IPS DF 6.9 (cell line): ENCODE measurements around the gene PNPLA8.
"Not testable (repeated sequence)": the region's sequence is repeated elsewhere in the genome, so short reads cannot be mapped to it uniquely, and the experiment has no call there.

Experiments
- DNase-seq: peaks from one replicate; pipeline ENCODE4 v3.0.0-alpha.2; 2013; ENCODE audit warnings: low read depth, low spot score
- H3K27ac ChIP-seq: one replicate; pipeline ENCODE4 v1.5.1; 2013; ENCODE audit warnings: low read length, control low read depth
- H3K27me3 ChIP-seq: 2 replicates; pipeline ENCODE4 v1.6.1; 2013; ENCODE audit warnings: mild to moderate bottlenecking, low read length; ENCODE audit not compliant: control insufficient read depth, insufficient read depth
- H3K36me3 ChIP-seq: 2 replicates; pipeline ENCODE4 v1.6.1; 2013; ENCODE audit warnings: low read length; ENCODE audit not compliant: control insufficient read depth, insufficient read depth
- H3K4me1 ChIP-seq: 2 replicates; pipeline ENCODE4 v1.6.1; 2013; ENCODE audit warnings: low read length; ENCODE audit not compliant: control insufficient read depth, insufficient read depth
- H3K4me3 ChIP-seq: 2 replicates; pipeline ENCODE4 v1.5.1; 2013; ENCODE audit warnings: mild to moderate bottlenecking, low read length
- H3K9me3 ChIP-seq: 2 replicates; pipeline ENCODE4 v1.6.1; 2013; ENCODE audit warnings: low read length, inconsistent platforms; ENCODE audit not compliant: control insufficient read depth, insufficient read depth
- WGBS: extraction: QIAGEN DNeasy Blood & Tissue Kit; methylation state at CpG from one replicate; pipeline ENCODE4 v1.1.7; 2013; ENCODE audit warnings: mixed read lengths, missing lambda C conversion rate; ENCODE audit not compliant: insufficient read length, insufficient coverage; 5-methylcytosine and 5-hydroxymethylcytosine counted together

The PNPLA8 gene

DNA sequence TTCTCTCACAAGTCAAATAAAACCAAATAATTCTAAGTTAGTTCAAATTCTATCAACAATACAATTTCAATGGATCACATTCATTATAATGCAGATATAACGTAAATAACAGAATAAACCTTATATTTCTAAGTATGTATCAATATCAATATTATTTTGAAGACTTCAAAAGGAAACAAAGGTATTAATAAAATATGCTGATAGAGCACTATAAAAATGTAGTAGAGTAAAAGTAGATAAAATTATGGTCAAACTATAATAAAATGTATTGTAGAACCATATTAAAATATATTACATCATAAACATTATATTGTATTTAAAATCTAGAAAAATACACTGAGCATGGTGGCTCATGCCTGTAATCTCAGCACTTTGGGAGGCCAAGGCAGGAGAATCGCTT, 46.2 kb downstream of the PNPLA8 start:
- no peak overlapping the region for H3K4me3 ChIP-seq
- H3K27ac ChIP-seq = no peak overlapping the region
- DNase-seq = no peak
- no CpG with 5 or more reads among the region's 2 CpGs for WGBS
- H3K9me3 ChIP-seq = no peaks in the 10 kb centered on the region
- H3K4me1 ChIP-seq = no peaks in the 10 kb centered on the region
- H3K27me3 ChIP-seq = no peaks in the 10 kb centered on the region
- no peaks in the 10 kb centered on the region; the same call in 1 of the 2 replicates for H3K36me3 ChIP-seq

- H3K27ac ChIP-seq = no peak overlapping the region
- no peak overlapping the region for H3K4me3 ChIP-seq
- WGBS = no CpG with 5 or more reads among the region's 5 CpGs
- DNase-seq = no peak
- no peaks in the 10 kb centered on the region for H3K9me3 ChIP-seq
- no peaks in the 10 kb centered on the region; the same call in 1 of the 2 replicates for H3K36me3 ChIP-seq
- H3K27me3 ChIP-seq = no peaks in the 10 kb centered on the region
- H3K4me1 ChIP-seq = no peaks in the 10 kb centered on the region
Measured at GRCh38 chr7:108479118-108479517, 46.8 kb downstream of the PNPLA8 start.

DNA sequence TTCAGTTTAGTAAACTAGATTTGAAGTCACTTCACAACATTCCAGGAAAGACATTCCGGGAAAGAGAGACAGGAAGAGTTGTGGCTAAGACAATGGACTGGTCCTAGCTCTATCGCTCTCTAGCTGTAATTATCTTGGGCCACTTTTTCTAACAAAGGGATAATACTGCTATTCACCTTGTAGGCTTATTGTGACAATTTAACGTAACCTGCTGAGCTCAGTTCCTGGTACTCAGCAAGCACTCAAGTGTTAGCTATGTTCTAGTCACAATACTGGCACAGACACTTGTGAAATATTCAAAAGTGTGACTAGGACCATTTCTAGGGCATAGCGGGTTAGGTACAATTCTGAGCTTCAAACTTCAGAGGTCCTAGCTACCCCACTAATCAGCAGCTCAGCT, 57.7 kb downstream of the PNPLA8 start:
- no peak overlapping the region for H3K27ac ChIP-seq
- DNase-seq = no peak
- no CpG with 5 or more reads among the region's 4 CpGs for WGBS
- no peak overlapping the region for H3K4me3 ChIP-seq
- H3K4me1 ChIP-seq = 0 out of 2 replicates have a peak, but pooled peaks cover 1% of the 10 kb centered on the region
- H3K36me3 ChIP-seq = no peaks in the 10 kb centered on the region
- no peaks in the 10 kb centered on the region for H3K9me3 ChIP-seq
- H3K27me3 ChIP-seq = no peaks in the 10 kb centered on the region

- DNase-seq = no peak
- H3K4me3 ChIP-seq = no peak overlapping the region
- no peak overlapping the region for H3K27ac ChIP-seq
- H3K27me3 ChIP-seq = no peaks in the 10 kb centered on the region
- WGBS = no CpG with 5 or more reads among the region's 2 CpGs
- H3K9me3 ChIP-seq = no peaks in the 10 kb centered on the region
- no peaks in the 10 kb centered on the region for H3K36me3 ChIP-seq
- 0 out of 2 replicates have a peak, but pooled peaks cover 1% of the 10 kb centered on the region for H3K4me1 ChIP-seq
Measured at GRCh38 chr7:108467391-108467790, 58.5 kb downstream of the PNPLA8 start.

DNA sequence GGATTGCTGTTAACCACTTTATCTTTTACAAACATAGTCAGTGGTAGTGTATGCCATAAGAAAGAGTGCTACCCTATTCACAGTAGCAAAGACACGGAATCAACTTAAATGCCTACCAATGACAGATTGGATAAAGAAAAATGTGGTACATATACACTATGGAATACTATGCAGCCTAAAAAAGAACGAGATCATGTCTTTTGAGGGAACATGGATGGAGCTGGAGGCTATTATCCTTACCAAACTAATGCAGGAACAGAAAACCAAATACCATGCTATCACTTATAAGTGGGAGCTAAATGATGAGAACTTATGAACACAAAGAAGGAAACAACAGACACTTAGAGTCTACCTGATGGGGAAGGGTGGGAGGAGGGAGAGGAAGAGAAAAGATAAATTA, 59.6 kb downstream of the PNPLA8 start:
- H3K27me3 ChIP-seq, DNase-seq, H3K9me3 ChIP-seq, H3K36me3 ChIP-seq, H3K4me1 ChIP-seq, H3K4me3 ChIP-seq, H3K27ac ChIP-seq: not testable (repeated sequence)
- WGBS = no CpG with 5 or more reads among the region's 2 CpGs

- no peaks in the 10 kb centered on the region for H3K27me3 ChIP-seq
- no peak overlapping the region for H3K4me3 ChIP-seq
- 0 out of 2 replicates have a peak, but pooled peaks cover 1% of the 10 kb centered on the region for H3K4me1 ChIP-seq
- DNase-seq = no peak
- no peaks in the 10 kb centered on the region for H3K36me3 ChIP-seq
- no CpG with 5 or more reads among the region's 2 CpGs for WGBS
- H3K9me3 ChIP-seq = no peaks in the 10 kb centered on the region
- no peak overlapping the region for H3K27ac ChIP-seq
Measured at GRCh38 chr7:108464743-108465142, 61.2 kb downstream of the PNPLA8 start.

- no CpG with 5 or more reads among the region's 2 CpGs for WGBS
- no peaks in the 10 kb centered on the region for H3K9me3 ChIP-seq
- no peak overlapping the region for H3K27ac ChIP-seq
- H3K4me1 ChIP-seq = 0 out of 2 replicates have a peak, but pooled peaks cover 1% of the 10 kb centered on the region
- no peaks in the 10 kb centered on the region for H3K27me3 ChIP-seq
- H3K36me3 ChIP-seq = no peaks in the 10 kb centered on the region
- no peak overlapping the region for H3K4me3 ChIP-seq
- DNase-seq = no peak
Measured at GRCh38 chr7:108463613-108464012, 62.3 kb downstream of the PNPLA8 start.

- Histone ChIP-seq H3K4me3 (no peak overlapping the region), H3K27ac (no peak overlapping the region), H3K36me3 (no peaks in the 10 kb centered on the region), H3K9me3 (no peaks in the 10 kb centered on the region), H3K4me1 (peaks cover 2% of the 10 kb centered on the region; the same call in 1 of the 2 replicates), H3K27me3 (peaks cover 10% of the 10 kb centered on the region; the same call in 1 of the 2 replicates)
- DNase-seq = no peak
- no CpG with 5 or more reads among the region's 3 CpGs for WGBS
Measured at GRCh38 chr7:108461840-108462239, 64.1 kb downstream of the PNPLA8 start.

DNA sequence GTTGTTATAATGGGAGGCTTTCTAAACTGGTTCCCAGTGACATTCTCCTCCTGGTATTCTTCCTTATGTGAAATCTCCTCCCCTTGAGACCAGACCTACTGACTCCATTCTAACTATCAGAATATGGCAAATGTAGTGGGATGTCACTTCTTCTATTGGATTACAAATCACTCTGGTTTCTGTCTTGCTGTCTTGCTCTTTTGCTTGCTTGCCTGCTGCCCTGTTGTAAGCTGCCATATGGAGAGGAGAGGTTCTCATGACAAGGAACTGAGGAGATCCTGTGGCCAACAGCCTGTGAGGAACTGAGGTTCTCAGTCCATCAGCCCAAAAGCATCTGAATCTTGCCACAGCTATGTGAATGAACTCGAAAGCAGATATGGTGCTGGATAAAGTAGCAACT, 65.0 kb downstream of the PNPLA8 start:
- no peak for DNase-seq
- Histone ChIP-seq H3K4me3 (no peak overlapping the region), H3K4me1 (peaks cover 2% of the 10 kb centered on the region; the same call in 1 of the 2 replicates), H3K27ac (no peak overlapping the region), H3K27me3 (peaks cover 10% of the 10 kb centered on the region; the same call in 1 of the 2 replicates), H3K9me3 (no peaks in the 10 kb centered on the region), H3K36me3 (no peaks in the 10 kb centered on the region)
- WGBS = no CpG with 5 or more reads among the region's 1 CpG

GRCh38 chr7:108459922-108460551, 65.9 kb downstream of the PNPLA8 start:
- DNase-seq = no peak
- Histone ChIP-seq H3K4me1 (peaks cover 2% of the 10 kb centered on the region; the same call in 1 of the 2 replicates), H3K36me3 (no peaks in the 10 kb centered on the region), H3K27me3 (peaks cover 12% of the 10 kb centered on the region; the same call in 1 of the 2 replicates), H3K4me3 (no peak overlapping the region), H3K27ac (no peak overlapping the region), H3K9me3 (no peaks in the 10 kb centered on the region)
- 100% methylated on average over 1 of the region's 3 CpGs for WGBS

DNA sequence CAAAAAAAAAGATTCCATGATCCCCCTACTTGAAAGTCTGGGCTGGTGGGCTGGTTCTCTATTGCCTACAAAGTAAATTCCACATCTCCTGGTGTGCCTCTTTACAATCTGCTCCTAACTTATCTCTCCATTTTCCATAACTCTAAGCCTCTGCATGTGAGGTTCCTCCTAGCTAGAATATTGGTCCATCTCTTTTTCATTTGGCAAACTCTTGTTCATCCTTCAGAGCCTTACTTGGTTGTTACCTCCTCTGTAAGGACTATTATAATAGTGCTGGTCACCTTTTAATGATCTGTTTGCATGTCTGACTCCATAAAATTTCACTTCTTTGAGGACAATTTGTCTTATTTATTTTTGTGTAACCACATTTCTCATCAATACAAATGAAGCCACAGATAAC, 68.1 kb downstream of the PNPLA8 start:
- H3K4me1 ChIP-seq = peaks cover 3% of the 10 kb centered on the region; the same call in 1 of the 2 replicates
- H3K4me3 ChIP-seq = no peak overlapping the region
- no peak overlapping the region for H3K27ac ChIP-seq
- no peak for DNase-seq
- H3K27me3 ChIP-seq = peaks cover 20% of the 10 kb centered on the region; the same call in 1 of the 2 replicates
- H3K36me3 ChIP-seq = no peaks in the 10 kb centered on the region
- H3K9me3 ChIP-seq = no peaks in the 10 kb centered on the region
